Measurements from ENCODE around the gene METTL17. TPM values are rescaled to one million over a fixed set of nuclear protein-coding genes. Genes with fewer than 3 reads are reported as not detected.
A peak's percentile ranks its signal among the peaks of the same experiment; 100 is the strongest.

Gene METTL17
- total and polyA plus RNA-seq, 2 of the 8 experiments (the other 6 are each of a cell fraction or from before 2014, with no cell fraction given) = 73.8 to 138 TPM

DNA sequence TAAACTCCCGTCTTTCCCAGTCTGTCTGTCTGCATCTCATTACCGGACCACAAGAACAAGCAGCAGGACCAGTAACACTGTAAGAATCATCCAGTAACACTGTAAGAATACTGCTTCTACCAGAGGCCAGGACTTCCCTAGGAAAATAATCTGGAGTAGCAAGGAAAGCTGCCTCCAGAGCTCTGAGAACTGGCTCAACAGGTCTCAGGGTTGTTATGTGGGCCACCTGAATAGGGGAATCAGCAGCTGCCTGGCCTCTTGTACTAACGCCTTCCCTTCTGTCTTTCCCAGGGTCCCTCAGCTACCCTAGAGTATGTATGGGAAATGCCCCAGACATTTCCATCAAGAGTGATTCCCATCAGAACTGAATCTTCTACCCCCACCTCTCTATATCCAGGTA is 8.4 kb downstream of the METTL17 start:
- no peaks in the 10 kb centered on the region for H3K9me3 ChIP-seq (ENCODE audit: insufficient read depth in 2 of 2, low read depth in 1 of 2, low read length in 1 of 2)
- no peak overlapping the region for H3K18ac ChIP-seq (ENCODE audit: extremely low read depth, low read length)
- no peak overlapping the region for H3K4me3 ChIP-seq (ENCODE audit: extremely low read depth in 1 of 4, insufficient read depth in 2 of 4, low read depth in 3 of 4, low read length in 4 of 4)
- H3K4ac ChIP-seq (replicated peaks; ENCODE audit: insufficient read length, low read depth, low read length) = no peak overlapping the region
- H3K23me2 ChIP-seq (ENCODE audit: low read depth, low read length) = no peaks in the 10 kb centered on the region; the same call in 1 of the 2 replicates
- no peak overlapping the region for H2BK20ac ChIP-seq (ENCODE audit: low read length)
- H3K4me1 ChIP-seq (replicated peaks in 1 of 4; ENCODE audit: control insufficient read depth in 3 of 4, insufficient read depth in 4 of 4, low read length in 3 of 4) = peaks cover 2 to 6% (median 5%) of the 10 kb centered on the region in 4 experiments; a peak in 5 of 7 replicates
- no peaks in the 10 kb centered on the region for H3K79me1 ChIP-seq (ENCODE audit: low read depth, low read length)
- ChIA-PET POLR2A (ENCODE audit: partially characterized antibody) (interaction anchor here (0.6 to 1.8 kb wide), 9 partner anchors 10 to 465 kb away, joined by 3 to 5 read pairs (median 4); no protein-coding TSS in a partner anchor), CTCF (ENCODE audit: partially characterized antibody) (interaction anchor here (0.7 to 10.6 kb wide), 18 partner anchors 8 to 307 kb away, joined by 3 to 117 read pairs (median 4); no protein-coding TSS in a partner anchor)
- no peak overlapping the region for H2BK5ac ChIP-seq (ENCODE audit: low read depth, low read length)
- 91% methylated on average over 3 of the region's 3 CpGs; no CpG with 5 or more reads in 1 of the 2 experiments for WGBS, 2 experiments (ENCODE audit: extremely low coverage in 1 of 2, insufficient coverage in 1 of 2, insufficient read length in 1 of 2, insufficient replicate concordance in 2 of 2, low coverage in 1 of 2, low lambda C conversion rate in 2 of 2, missing lambda C conversion rate in 1 of 2)
- no peak overlapping the region for H4K91ac ChIP-seq (replicated peaks; ENCODE audit: insufficient read length, low read length)
- H3K27ac ChIP-seq (ENCODE audit: low read depth, low read length) = no peak overlapping the region
- no peak overlapping the region for H2BK120ac ChIP-seq (replicated peaks; ENCODE audit: low read depth, low read length)
- DNase-seq (ENCODE audit: low read depth in 1 of 2, low spot score in 2 of 2) (no peak), FAIRE-seq (no peak)
- no peak overlapping the region for H2AFZ ChIP-seq (ENCODE audit: low read length)
- no peak overlapping the region for H2AK5ac ChIP-seq (ENCODE audit: low read depth, low read length)
- H2BK15ac ChIP-seq (ENCODE audit: low read length) = no peak overlapping the region
- H4K8ac ChIP-seq (ENCODE audit: extremely low read depth, insufficient read depth, low read length) = no peak overlapping the region
- H3K36me3 ChIP-seq (ENCODE audit: control insufficient read depth in 2 of 4, insufficient read depth in 4 of 4, low read length in 3 of 4) = peaks cover 19 to 37% (median 28%) of the 10 kb centered on the region in 4 experiments
- no peak overlapping the region for H3K23ac ChIP-seq (ENCODE audit: insufficient read length)
- H3K4me2 ChIP-seq (ENCODE audit: insufficient read depth in 1 of 2, low read depth in 2 of 2, low read length in 2 of 2) = 0 out of 4 replicates have a peak overlapping the region, but pooled peaks of 1 of the 2 experiments have one; percentile 3
- no peak overlapping the region for H4K5ac ChIP-seq (ENCODE audit: insufficient read length, low read depth, low read length)
- H3K27me3 ChIP-seq (replicated peaks in 1 of 4; ENCODE audit: control insufficient read depth in 3 of 4, extremely low read depth in 1 of 4, insufficient read depth in 3 of 4, low read length in 3 of 4) = no peaks in the 10 kb centered on the region
- H3K79me2 ChIP-seq (ENCODE audit: control insufficient read depth in 1 of 2, insufficient read depth in 2 of 2, low read length in 2 of 2) = no peaks in the 10 kb centered on the region
- peaks cover 0 to 2% of the 10 kb centered on the region in 2 experiments for H4K20me1 ChIP-seq (replicated peaks in 1 of 2; ENCODE audit: control insufficient read depth in 1 of 2, insufficient read depth in 2 of 2, low read length in 2 of 2)
- H3K9ac ChIP-seq (replicated peaks in 1 of 4; ENCODE audit: extremely low read depth in 1 of 4, low read depth in 3 of 4, low read length in 3 of 4) = no peak overlapping the region
- H3K56ac ChIP-seq (replicated peaks; ENCODE audit: insufficient read length, low read depth, low read length) = no peak overlapping the region
- no peak overlapping the region for H2BK12ac ChIP-seq (ENCODE audit: low read depth, low read length)
- no peak overlapping the region for H3K14ac ChIP-seq (ENCODE audit: insufficient read length)
- TF ChIP-seq POLR2AphosphoS5 (IDR thresholded peaks at IDR 0.05; ENCODE audit: low read depth, low read length) (no peak), TCF12 (IDR thresholded peaks at IDR 0.05; ENCODE audit: low read depth, low read length) (no peak), BRCA1 (IDR thresholded peaks at IDR 0.05; ENCODE audit: low read depth, low read length) (no peak), YY1 (IDR thresholded peaks at IDR 0.05; ENCODE audit: low read depth, low read length) (no peak)
